Ovary (tissue), 9 donors: Measurements from ENCODE around the gene LHX3. TPM values are rescaled to one million over a fixed set of nuclear protein-coding genes. Genes with fewer than 3 reads are reported as not detected.

Experiments used
- DNase-seq, 5 donors: peaks; one replicate each; pipeline ENCODE4 v3.0.0-alpha.2; 2019 to 2020
- H3K27ac ChIP-seq, 2 donors: fragments of 200-600 bp; one replicate each; pipeline versions ENCODE4 v1.5.1 to v1.8.0; 2019 to 2022
- H3K27me3 ChIP-seq: fragments of 200-600 bp; one replicate; pipeline ENCODE4 v1.8.0; 2022
- H3K36me3 ChIP-seq: fragments of 200-600 bp; sonication (generic); one replicate; pipeline ENCODE4 v1.5.1; 2019
- H3K4me1 ChIP-seq: one replicate; pipeline ENCODE4 v1.8.1; 2013; ENCODE audit warnings: mild to moderate bottlenecking, moderate library complexity; ENCODE audit not compliant: insufficient read depth
- H3K4me3 ChIP-seq: fragments of 200-600 bp; sonication (generic); one replicate; pipeline ENCODE4 v1.5.1; 2017
- H3K9me3 ChIP-seq, 2 donors: fragments of 200-600 bp in 1 of 2; sonication (generic) in 1 of 2; one replicate each; pipeline versions ENCODE4 v1.5.1 to v1.8.1; 2013 to 2019; ENCODE audit warnings: mild to moderate bottlenecking in 1 of 2, moderate library complexity in 1 of 2
- CTCF ChIP-seq, 3 donors: fragments of 450-650 bp in 2 of 3; fragments of 200-600 bp in 1 of 3; IDR thresholded peaks; one replicate each; pipeline versions ENCODE4 v1.5.1 to v1.8.0; 2016 to 2022; ENCODE audit warnings: antibody characterized with exemption in 3 of 3, mild to moderate bottlenecking in 1 of 3
- EP300 ChIP-seq: sonication (generic); formaldehyde crosslinking; IDR thresholded peaks from one replicate; pipeline ENCODE4 v1.6.1; 2017; ENCODE audit warnings: antibody characterized with exemption
- POLR2A ChIP-seq: fragments of 450-650 bp; IDR thresholded peaks from one replicate; pipeline ENCODE4 v1.6.1; 2017; ENCODE audit warnings: antibody characterized with exemption, mild to moderate bottlenecking, moderate library complexity
- WGBS, 3 donors: extraction: QIAGEN DNeasy Blood & Tissue Kit in 1 of 3; methylation state at CpG; one replicate each; pipeline versions ENCODE4 v1.1.5 to v1.1.7; 2013 to 2017; 5-methylcytosine and 5-hydroxymethylcytosine counted together
- intact Hi-C, 4 donors: fragments of 100-400 bp; cut with DNase I; formaldehyde crosslinking; loops; one replicate each; pipeline versions ENCODE4 v1.11.0 to v1.15.1; 2022 to 2023
- polyA plus RNA-seq, 2 donors: library from polyadenylated mRNA; stranded (reverse); fragments of 200-250 nt in 1 of 2; fragments of 350-450 nt in 1 of 2; fragmentation: Illumina TruSeq in 1 of 2; extraction: RNeasy Lipid Tissue Mini Kit (QIAGEN cat#74804) in 1 of 2; gene quantifications; one replicate each; pipeline ENCODE4 v1.2.3, GENCODE V29; 2013 to 2014
- total RNA-seq, 7 donors: library from RNA; depleted of rRNA in 2 of 7; stranded (reverse); fragments of >200 nt in 2 of 7; fragmentation: NEBNext Ultra II Directional in 3 of 7; extraction: Animal tissue kit (Norgen Biotek cat#: 25700) in 3 of 7; gene quantifications; one replicate each; pipeline versions ENCODE4 v1.1.0 to v1.2.4, GENCODE V29; 2016 to 2023
- donor health status: DM: no; HTN: no; CAD: no; lungs with moderate emphysema.
- donor health status: DM: no; HTN: no; CAD: no.
- donor health status: Bipolar disorder and iron deficiency.
- donor health status: DM: yes; HTN: yes; CAD: no.
- donor health status: DM: no; HTN: no; CAD: no.
- donor health status: DM: yes; HTN: yes; CAD: no.

The LHX3 gene
- total and polyA plus RNA-seq, 9 donors, result not detected

GRCh38 chr9:136147890-136148714 is 56.8 kb downstream of the LHX3 start:
- intact Hi-C loops, result loop anchor here in 2 of 4 donors (5.0 to 10.0 kb wide), 2 partner anchors 134 to 237 kb away; no protein-coding TSS in a partner anchor
- no peaks in the 10 kb centered on the region for H3K36me3 ChIP-seq
- 24 to 37% (median 33%) methylated on average over 23 to 35 of the region's 35 CpGs for WGBS, 3 donors
- no peaks in the 10 kb centered on the region for H3K9me3 ChIP-seq
- no peak overlapping the region for H3K4me3 ChIP-seq
- no peaks in the 10 kb centered on the region for H3K27me3 ChIP-seq
- TF ChIP-seq POLR2A (no peak), CTCF (IDR thresholded peaks at IDR 0.05) (no peak), EP300 (no peak)
- no peaks in the 10 kb centered on the region for H3K4me1 ChIP-seq
- DNase-seq, result no peak
- no peak overlapping the region for H3K27ac ChIP-seq

- Histone ChIP-seq H3K36me3 (no peaks in the 10 kb centered on the region), H3K27ac (no peak overlapping the region), H3K4me1 (no peaks in the 10 kb centered on the region), H3K27me3 (no peaks in the 10 kb centered on the region), H3K9me3 (no peaks in the 10 kb centered on the region), H3K4me3 (no peak overlapping the region)
- WGBS, 3 donors, result 54 to 63% (median 54%) methylated on average over 20 to 22 of the region's 22 CpGs
- intact Hi-C loops, result loop anchor here in 2 of 4 donors (5.0 to 10.0 kb wide), 2 partner anchors 135 to 238 kb away; no protein-coding TSS in a partner anchor
- peak in 1 of 5 donors; percentile 5 for DNase-seq
- TF ChIP-seq EP300 (no peak), POLR2A (no peak), CTCF (IDR thresholded peaks at IDR 0.05) (no peak)
These were observed 57.7 kb downstream of the LHX3 start for GRCh38 chr9:136147038-136147889.

Other genes starting within 250 kb of the LHX3 start
- 10 to 100 TPM; 29.4 to 42.0 (median 34.9) TPM for gene UBAC1, start 243.8 kb downstream of the LHX3 start, total RNA-seq
- 10 to 100 TPM; 19.7 to 33.3 TPM for gene UBAC1, start 243.8 kb downstream of the LHX3 start, polyA plus RNA-seq
- gene NACC2, start 109.8 kb downstream of the LHX3 start, total RNA-seq, result 10 to 100 TPM; 14.3 to 47.0 (median 29.8) TPM
- gene NACC2, start 109.8 kb downstream of the LHX3 start, polyA plus RNA-seq, result 1 to 10 TPM; 7.0 to 7.6 TPM
- gene TMEM250, start 86.3 kb downstream of the LHX3 start, total RNA-seq, result 10 to 100 TPM; 13.8 to 35.2 (median 26.2) TPM
- gene TMEM250, start 86.3 kb downstream of the LHX3 start, polyA plus RNA-seq, result 10 to 100 TPM in 1 of 2 donors, 1 to 10 TPM in 1; 3.7 to 19.3 TPM
- gene QSOX2, start 40.7 kb upstream of the LHX3 start, total RNA-seq, result 10 to 100 TPM in 3 of 7 donors, 1 to 10 TPM in 4; 7.5 to 14.3 (median 10.0) TPM
- gene QSOX2, start 40.7 kb upstream of the LHX3 start, polyA plus RNA-seq, result 1 to 10 TPM; 5.6 to 5.8 TPM
- gene CCDC187, start 99.0 kb upstream of the LHX3 start, total RNA-seq, result 10 to 100 TPM in 1 of 7 donors, 1 to 10 TPM in 2, under 1 TPM in 3, not detected in 1; 0.03 to 15.7 (median 1.2) TPM
- under 1 TPM; 0.02 to 0.05 TPM for gene CCDC187, start 99.0 kb upstream of the LHX3 start, polyA plus RNA-seq
- gene GPSM1, start 122.4 kb upstream of the LHX3 start, total RNA-seq, result 10 to 100 TPM; 14.1 to 65.4 (median 36.4) TPM
- 10 to 100 TPM in 1 of 2 donors, under 1 TPM in 1; 0.57 to 26.6 TPM for gene GPSM1, start 122.4 kb upstream of the LHX3 start, polyA plus RNA-seq
- gene DNLZ, start 158.6 kb upstream of the LHX3 start, total RNA-seq, result 10 to 100 TPM; 14.4 to 33.3 (median 24.2) TPM
- 10 to 100 TPM in 1 of 2 donors, 1 to 10 TPM in 1; 1.8 to 10.3 TPM for gene DNLZ, start 158.6 kb upstream of the LHX3 start, polyA plus RNA-seq
- gene CARD9, start 168.5 kb upstream of the LHX3 start, total RNA-seq, result 1 to 10 TPM in 4 of 7 donors, under 1 TPM in 3; 0.48 to 3.5 (median 1.3) TPM
- gene CARD9, start 168.5 kb upstream of the LHX3 start, polyA plus RNA-seq, result under 1 TPM in 1 of 2 donors, not detected in 1; 0.61 TPM
- gene SNAPC4, start 195.0 kb upstream of the LHX3 start, total RNA-seq, result 1 to 10 TPM; 5.4 to 9.6 (median 8.9) TPM
- 1 to 10 TPM; 3.7 to 7.3 TPM for gene SNAPC4, start 195.0 kb upstream of the LHX3 start, polyA plus RNA-seq
- gene ENTR1, start 205.5 kb upstream of the LHX3 start, total RNA-seq, result 10 to 100 TPM; 21.3 to 52.5 (median 28.9) TPM
- 10 to 100 TPM; 19.3 to 24.5 TPM for gene ENTR1, start 205.5 kb upstream of the LHX3 start, polyA plus RNA-seq
- gene PMPCA, start 205.5 kb upstream of the LHX3 start, total RNA-seq, result 10 to 100 TPM; 18.7 to 46.0 (median 40.1) TPM
- gene PMPCA, start 205.5 kb upstream of the LHX3 start, polyA plus RNA-seq, result 10 to 100 TPM; 39.6 to 82.4 TPM
- gene INPP5E, start 234.7 kb upstream of the LHX3 start, total RNA-seq, result 10 to 100 TPM; 11.0 to 18.5 (median 15.4) TPM
- gene INPP5E, start 234.7 kb upstream of the LHX3 start, polyA plus RNA-seq, result 1 to 10 TPM; 3.4 to 9.7 TPM